GM21723 (cell line): ENCODE results near the gene IQCE.
"Not testable (repeated sequence)": the region's sequence is repeated elsewhere in the genome, so short reads cannot be mapped to it uniquely, and the experiment has no call there.

Experiments used
- ATAC-seq: cut with Tn5 transposase; IDR thresholded peaks from one replicate; pipeline ENCODE4 v1.9.1; 2021; ENCODE audit warnings: mild to moderate bottlenecking, moderate library complexity; ENCODE audit not compliant: unreplicated experiment

The IQCE gene

GRCh38 chr7:2531796-2532110, 27.0 kb upstream of the IQCE start:
- not testable (repeated sequence) for ATAC-seq

- not testable (repeated sequence) for ATAC-seq
Observed at GRCh38 chr7:2532199-2532772, 26.5 kb upstream of the IQCE start.

GRCh38 chr7:2532816-2533215, 26.0 kb upstream of the IQCE start:
- ATAC-seq: not testable (repeated sequence)

GRCh38 chr7:2533566-2533965, 25.2 kb upstream of the IQCE start:
- ATAC-seq: not testable (repeated sequence)

- ATAC-seq: not testable (repeated sequence)
Observed at GRCh38 chr7:2534214-2534613, 24.6 kb upstream of the IQCE start.

- ATAC-seq: not testable (repeated sequence)
Observed at GRCh38 chr7:2535872-2536627, 22.7 kb upstream of the IQCE start.

GRCh38 chr7:2537981-2538851, 20.6 kb upstream of the IQCE start:
- ATAC-seq: no peak

- no peak for ATAC-seq
Observed at GRCh38 chr7:2539031-2539911, 19.5 kb upstream of the IQCE start.

GRCh38 chr7:2540133-2540532, 18.6 kb upstream of the IQCE start:
- ATAC-seq: no peak

- ATAC-seq: no peak
Observed at GRCh38 chr7:2540641-2541051, 18.1 kb upstream of the IQCE start.

- ATAC-seq: no peak
Observed at GRCh38 chr7:2541291-2542010, 17.3 kb upstream of the IQCE start.

- ATAC-seq: no peak
Observed at GRCh38 chr7:2542011-2542915, 16.5 kb upstream of the IQCE start.

- ATAC-seq: no peak
Observed at GRCh38 chr7:2542916-2543871, 15.6 kb upstream of the IQCE start.

GRCh38 chr7:2544541-2545188, 14.1 kb upstream of the IQCE start:
- ATAC-seq: no peak

- no peak for ATAC-seq
Observed at GRCh38 chr7:2545746-2546425, 12.9 kb upstream of the IQCE start.

GRCh38 chr7:2546776-2547586, 11.8 kb upstream of the IQCE start:
- no peak for ATAC-seq
